Neural cell (in vitro differentiated cells): ENCODE results near the gene SEL1L3. TPM values are rescaled to one million over a fixed set of nuclear protein-coding genes. Genes with fewer than 3 reads are reported as not detected.

Source experiments
- H2AFZ ChIP-seq: fragments of 200-600, 300-800 bp; sonication (generic), shearing (Covaris generic); 2 replicates; pipeline ENCODE4 v1.6.0; 2014; ENCODE audit warnings: low read depth, mild to moderate bottlenecking, antibody characterized with exemption, low read length, moderate library complexity
- H3F3A ChIP-seq: fragments of 200-600 bp; shearing (Covaris generic); 2 replicates; pipeline ENCODE4 v1.6.1; 2016; ENCODE audit warnings: mild to moderate bottlenecking, moderate library complexity, mixed read lengths, antibody characterized with exemption, low read length; ENCODE audit not compliant: insufficient read depth, poor library complexity, severe bottlenecking
- H3K27ac ChIP-seq: fragments of 200-600, 300-800 bp; sonication (generic), shearing (Covaris generic); 2 replicates; pipeline ENCODE4 v1.5.1; 2014; ENCODE audit warnings: mild to moderate bottlenecking, low read length, moderate library complexity
- H3K27me3 ChIP-seq: fragments of 300-800, 200-600 bp; sonication (generic), shearing (Covaris generic); 2 replicates; pipeline ENCODE4 v1.6.0; 2014; ENCODE audit warnings: mild to moderate bottlenecking, low read depth, low read length, moderate library complexity; ENCODE audit not compliant: insufficient read depth
- H3K36me3 ChIP-seq: fragments of 300-800, 200-600 bp; sonication (generic), shearing (Covaris generic); 2 replicates; pipeline ENCODE4 v1.5.1; 2014; ENCODE audit warnings: mild to moderate bottlenecking, antibody characterized with exemption, low read length, moderate library complexity; ENCODE audit not compliant: insufficient read depth
- H3K4me2 ChIP-seq: fragments of 300-800, 200-600 bp; sonication (generic), shearing (Covaris generic); 2 replicates; pipeline ENCODE4 v1.6.0; 2014; ENCODE audit warnings: mild to moderate bottlenecking, low read length
- H3K4me3 ChIP-seq: fragments of 300-800, 200-600 bp; sonication (generic), shearing (Covaris generic); 2 replicates; pipeline ENCODE4 v1.5.1; 2014; ENCODE audit warnings: mild to moderate bottlenecking, low read length, moderate library complexity
- H3K79me2 ChIP-seq: fragments of 200-600 bp; shearing (Covaris generic); replicated peaks from 2 replicates; pipeline ENCODE4 v1.6.0; 2014; ENCODE audit warnings: mild to moderate bottlenecking, low read length, moderate library complexity; ENCODE audit not compliant: insufficient read depth
- H3K9ac ChIP-seq: fragments of 300-800, 200-600 bp; sonication (generic), shearing (Covaris generic); 2 replicates; pipeline ENCODE4 v1.6.1; 2016; ENCODE audit warnings: mild to moderate bottlenecking, low read length, mixed read lengths
- H3K9me2 ChIP-seq: fragments of 200-600 bp; shearing (Covaris generic); 2 replicates; pipeline ENCODE4 v1.6.1; 2016; ENCODE audit warnings: mild to moderate bottlenecking, low read length, mixed read lengths; ENCODE audit not compliant: insufficient read depth
- H3K9me3 ChIP-seq: fragments of 200-600, 300-800 bp; sonication (generic), shearing (Covaris generic); 2 replicates; pipeline ENCODE4 v1.6.1; 2016; ENCODE audit warnings: mild to moderate bottlenecking, mixed run types, low read length, moderate library complexity, mixed read lengths
- H4K20me1 ChIP-seq: fragments of 200-600 bp; shearing (Covaris generic); 2 replicates; pipeline ENCODE4 v1.6.1; 2016; ENCODE audit warnings: mild to moderate bottlenecking, mixed run types; ENCODE audit not compliant: insufficient read depth
- EP300 ChIP-seq: fragments of 450-650 bp; conservative IDR thresholded peaks from 2 replicates; pipeline ENCODE4 v1.6.1; 2014; ENCODE audit warnings: antibody characterized with exemption, mild to moderate bottlenecking, moderate library complexity; ENCODE audit not compliant: poor library complexity, severe bottlenecking
- EZH2 ChIP-seq: fragments of 200-600, 300-800 bp; shearing (Covaris generic), sonication (generic); IDR thresholded peaks from 2 replicates; pipeline ENCODE4 v1.6.1; 2014; ENCODE audit warnings: antibody characterized with exemption, low read length, borderline replicate concordance, mild to moderate bottlenecking; ENCODE audit not compliant: insufficient read depth, poor library complexity, severe bottlenecking
- MXI1 ChIP-seq: fragments of 450-650 bp; conservative IDR thresholded peaks from 2 replicates; pipeline ENCODE4 v1.6.1; 2014; ENCODE audit warnings: antibody characterized with exemption, mild to moderate bottlenecking; ENCODE audit not compliant: poor library complexity, severe bottlenecking
- POLR2AphosphoS5 ChIP-seq: IDR thresholded peaks from 2 replicates; pipeline ENCODE4 v1.6.1; 2012
- RAD21 ChIP-seq: fragments of 450-650 bp; conservative IDR thresholded peaks from 2 replicates; pipeline ENCODE4 v1.6.1; 2014; ENCODE audit warnings: antibody characterized with exemption, mild to moderate bottlenecking, moderate library complexity
- SMC3 ChIP-seq: fragments of 450-650 bp; conservative IDR thresholded peaks from 2 replicates; pipeline ENCODE4 v1.6.1; 2014; ENCODE audit warnings: antibody characterized with exemption, mild to moderate bottlenecking, moderate library complexity; ENCODE audit not compliant: poor library complexity
- TAF1 ChIP-seq: IDR thresholded peaks from 2 replicates; pipeline ENCODE4 v1.6.1; 2012; ENCODE audit warnings: low read depth
- polyA plus RNA-seq: library from polyadenylated mRNA; depleted of rRNA; stranded (reverse); fragments of >200 nt; gene quantifications from 2 replicates; pipeline ENCODE4 v1.2.3, GENCODE V29; 2014
- TF ChIP-seq, protein P1 (sequence below): fragments of 450-650 bp; IDR thresholded peaks from 2 replicates; pipeline ENCODE4 v1.5.1; 2014; ENCODE audit warnings: antibody characterized with exemption, mild to moderate bottlenecking, moderate library complexity; ENCODE audit not compliant: poor library complexity, severe bottlenecking
- TF ChIP-seq, protein P2 (sequence below): IDR thresholded peaks from 2 replicates; pipeline ENCODE4 v1.6.1; 2012; ENCODE audit warnings: borderline replicate concordance

Gene SEL1L3
- polyA plus RNA-seq, 1 donor from 2014 or later: 2.0 TPM

DNA sequence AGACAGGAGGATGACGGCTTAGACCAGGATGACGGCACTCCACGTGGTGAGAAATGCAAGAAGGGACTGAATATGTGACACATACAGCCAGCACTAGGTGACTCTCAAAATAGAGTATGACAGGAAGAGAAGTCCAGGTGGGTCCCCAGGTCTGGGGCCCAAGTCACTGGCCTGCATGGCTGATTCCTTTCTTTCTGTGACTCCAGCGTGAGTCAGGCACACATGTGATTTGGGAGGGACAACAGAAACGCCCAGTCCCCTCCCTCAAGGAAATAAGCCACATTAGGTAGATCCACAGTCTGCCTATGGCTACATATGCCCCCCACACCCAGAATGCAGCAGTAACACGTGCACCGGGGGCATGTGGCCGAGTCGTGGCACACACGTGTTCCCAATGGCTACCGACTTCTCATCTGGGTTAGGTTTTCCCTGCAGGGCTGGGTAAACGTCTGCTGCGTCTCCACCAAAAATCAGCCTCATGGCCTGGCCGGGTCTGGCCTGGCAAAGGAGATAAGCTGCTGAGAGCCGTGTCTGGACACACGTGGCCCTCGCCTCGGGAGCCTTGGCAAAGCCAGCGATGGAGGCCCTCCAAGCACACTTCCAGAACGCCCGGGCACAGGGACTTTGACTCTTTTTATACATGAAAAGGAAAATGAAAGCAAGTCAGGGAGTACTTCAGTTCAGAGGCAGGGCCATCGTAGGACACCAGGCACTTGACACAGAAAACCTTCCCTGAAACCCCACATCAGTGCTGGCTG lies 19.3 kb downstream of the SEL1L3 start:
- H3K36me3 ChIP-seq: no peaks in the 10 kb centered on the region

DNA sequence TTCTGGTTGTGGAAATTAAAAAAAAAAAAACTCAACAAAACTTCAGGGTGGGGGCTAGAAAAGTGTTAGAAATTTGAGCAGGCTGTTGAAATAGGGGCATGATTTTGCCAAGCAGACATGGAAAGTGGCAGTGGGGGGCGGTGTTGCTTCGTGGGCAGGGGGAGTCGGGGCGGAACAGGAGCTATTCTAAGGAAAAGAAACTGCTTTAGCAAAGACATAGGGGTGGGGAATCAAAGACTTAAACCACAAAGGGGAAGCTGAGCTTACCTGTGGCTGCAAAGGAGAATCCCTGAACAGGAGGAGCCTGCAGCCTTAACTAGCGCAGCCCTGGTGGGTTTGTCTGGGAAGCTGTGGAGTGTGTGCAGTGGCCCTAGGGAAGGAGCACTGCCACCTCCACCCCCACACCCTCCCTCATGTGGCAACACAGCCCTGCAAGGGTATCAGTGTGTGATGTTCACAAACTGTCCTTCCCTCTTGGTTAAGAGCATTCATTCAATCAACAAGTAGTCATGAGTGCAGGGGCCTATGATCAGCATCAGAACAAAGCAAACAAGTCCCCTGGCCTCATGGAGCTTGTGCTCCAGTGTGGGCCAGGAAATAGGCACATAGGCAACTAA lies 20.5 kb downstream of the SEL1L3 start:
- Histone ChIP-seq H3K27me3 (no peaks in the 10 kb centered on the region), H3K27ac (no peak overlapping the region), H3K9me3 (no peaks in the 10 kb centered on the region), H3K79me2 (no peaks in the 10 kb centered on the region), H3K9ac (no peak overlapping the region), H3K9me2 (no peaks in the 10 kb centered on the region), H3K36me3 (no peaks in the 10 kb centered on the region), H3F3A (no peaks in the 10 kb centered on the region), H3K4me3 (no peak overlapping the region), H4K20me1 (no peaks in the 10 kb centered on the region), H3K4me2 (no peak overlapping the region), H2AFZ (no peak overlapping the region)
- TF ChIP-seq, protein P1, sequence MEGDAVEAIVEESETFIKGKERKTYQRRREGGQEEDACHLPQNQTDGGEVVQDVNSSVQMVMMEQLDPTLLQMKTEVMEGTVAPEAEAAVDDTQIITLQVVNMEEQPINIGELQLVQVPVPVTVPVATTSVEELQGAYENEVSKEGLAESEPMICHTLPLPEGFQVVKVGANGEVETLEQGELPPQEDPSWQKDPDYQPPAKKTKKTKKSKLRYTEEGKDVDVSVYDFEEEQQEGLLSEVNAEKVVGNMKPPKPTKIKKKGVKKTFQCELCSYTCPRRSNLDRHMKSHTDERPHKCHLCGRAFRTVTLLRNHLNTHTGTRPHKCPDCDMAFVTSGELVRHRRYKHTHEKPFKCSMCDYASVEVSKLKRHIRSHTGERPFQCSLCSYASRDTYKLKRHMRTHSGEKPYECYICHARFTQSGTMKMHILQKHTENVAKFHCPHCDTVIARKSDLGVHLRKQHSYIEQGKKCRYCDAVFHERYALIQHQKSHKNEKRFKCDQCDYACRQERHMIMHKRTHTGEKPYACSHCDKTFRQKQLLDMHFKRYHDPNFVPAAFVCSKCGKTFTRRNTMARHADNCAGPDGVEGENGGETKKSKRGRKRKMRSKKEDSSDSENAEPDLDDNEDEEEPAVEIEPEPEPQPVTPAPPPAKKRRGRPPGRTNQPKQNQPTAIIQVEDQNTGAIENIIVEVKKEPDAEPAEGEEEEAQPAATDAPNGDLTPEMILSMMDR: no peak
- TF ChIP-seq POLR2AphosphoS5 (no peak), TAF1 (no peak), SMC3 (no peak), EZH2 (no peak), EP300 (no peak), RAD21 (no peak), MXI1 (no peak)
- TF ChIP-seq, protein P2, sequence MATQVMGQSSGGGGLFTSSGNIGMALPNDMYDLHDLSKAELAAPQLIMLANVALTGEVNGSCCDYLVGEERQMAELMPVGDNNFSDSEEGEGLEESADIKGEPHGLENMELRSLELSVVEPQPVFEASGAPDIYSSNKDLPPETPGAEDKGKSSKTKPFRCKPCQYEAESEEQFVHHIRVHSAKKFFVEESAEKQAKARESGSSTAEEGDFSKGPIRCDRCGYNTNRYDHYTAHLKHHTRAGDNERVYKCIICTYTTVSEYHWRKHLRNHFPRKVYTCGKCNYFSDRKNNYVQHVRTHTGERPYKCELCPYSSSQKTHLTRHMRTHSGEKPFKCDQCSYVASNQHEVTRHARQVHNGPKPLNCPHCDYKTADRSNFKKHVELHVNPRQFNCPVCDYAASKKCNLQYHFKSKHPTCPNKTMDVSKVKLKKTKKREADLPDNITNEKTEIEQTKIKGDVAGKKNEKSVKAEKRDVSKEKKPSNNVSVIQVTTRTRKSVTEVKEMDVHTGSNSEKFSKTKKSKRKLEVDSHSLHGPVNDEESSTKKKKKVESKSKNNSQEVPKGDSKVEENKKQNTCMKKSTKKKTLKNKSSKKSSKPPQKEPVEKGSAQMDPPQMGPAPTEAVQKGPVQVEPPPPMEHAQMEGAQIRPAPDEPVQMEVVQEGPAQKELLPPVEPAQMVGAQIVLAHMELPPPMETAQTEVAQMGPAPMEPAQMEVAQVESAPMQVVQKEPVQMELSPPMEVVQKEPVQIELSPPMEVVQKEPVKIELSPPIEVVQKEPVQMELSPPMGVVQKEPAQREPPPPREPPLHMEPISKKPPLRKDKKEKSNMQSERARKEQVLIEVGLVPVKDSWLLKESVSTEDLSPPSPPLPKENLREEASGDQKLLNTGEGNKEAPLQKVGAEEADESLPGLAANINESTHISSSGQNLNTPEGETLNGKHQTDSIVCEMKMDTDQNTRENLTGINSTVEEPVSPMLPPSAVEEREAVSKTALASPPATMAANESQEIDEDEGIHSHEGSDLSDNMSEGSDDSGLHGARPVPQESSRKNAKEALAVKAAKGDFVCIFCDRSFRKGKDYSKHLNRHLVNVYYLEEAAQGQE: no peak

More for the DNA sequence above, 19.3 kb downstream of the SEL1L3 start:
- TF ChIP-seq RAD21: no peak
- no peak for TF ChIP-seq EP300
- no peak for TF ChIP-seq POLR2AphosphoS5
- no peak overlapping the region for H2AFZ ChIP-seq
- H4K20me1 ChIP-seq: no peaks in the 10 kb centered on the region
- H3F3A ChIP-seq: no peaks in the 10 kb centered on the region
- H3K27me3 ChIP-seq: no peaks in the 10 kb centered on the region
- H3K27ac ChIP-seq: no peak overlapping the region
- no peaks in the 10 kb centered on the region for H3K79me2 ChIP-seq
- H3K4me2 ChIP-seq: no peak overlapping the region
- no peaks in the 10 kb centered on the region for H3K9me2 ChIP-seq
- no peaks in the 10 kb centered on the region for H3K9me3 ChIP-seq
- no peak overlapping the region for H3K9ac ChIP-seq
- no peak overlapping the region for H3K4me3 ChIP-seq
